Neural cell (in vitro differentiated cells): ENCODE results near the gene NFKBIL1. TPM values are rescaled to one million over a fixed set of nuclear protein-coding genes. Genes with fewer than 3 reads are reported as not detected.

Experiments used
- H2AFZ ChIP-seq: fragments of 200-600, 300-800 bp; sonication (generic), shearing (Covaris generic); 2 replicates; pipeline ENCODE4 v1.6.0; 2014; ENCODE audit warnings: low read depth, mild to moderate bottlenecking, antibody characterized with exemption, low read length, moderate library complexity
- H3F3A ChIP-seq: fragments of 200-600 bp; shearing (Covaris generic); 2 replicates; pipeline ENCODE4 v1.6.1; 2016; ENCODE audit warnings: mild to moderate bottlenecking, moderate library complexity, mixed read lengths, antibody characterized with exemption, low read length; ENCODE audit not compliant: insufficient read depth, poor library complexity, severe bottlenecking
- H3K27ac ChIP-seq: fragments of 200-600, 300-800 bp; sonication (generic), shearing (Covaris generic); 2 replicates; pipeline ENCODE4 v1.5.1; 2014; ENCODE audit warnings: mild to moderate bottlenecking, low read length, moderate library complexity
- H3K27me3 ChIP-seq: fragments of 300-800, 200-600 bp; sonication (generic), shearing (Covaris generic); 2 replicates; pipeline ENCODE4 v1.6.0; 2014; ENCODE audit warnings: mild to moderate bottlenecking, low read depth, low read length, moderate library complexity; ENCODE audit not compliant: insufficient read depth
- H3K36me3 ChIP-seq: fragments of 300-800, 200-600 bp; sonication (generic), shearing (Covaris generic); 2 replicates; pipeline ENCODE4 v1.5.1; 2014; ENCODE audit warnings: mild to moderate bottlenecking, antibody characterized with exemption, low read length, moderate library complexity; ENCODE audit not compliant: insufficient read depth
- H3K4me2 ChIP-seq: fragments of 300-800, 200-600 bp; sonication (generic), shearing (Covaris generic); 2 replicates; pipeline ENCODE4 v1.6.0; 2014; ENCODE audit warnings: mild to moderate bottlenecking, low read length
- H3K4me3 ChIP-seq: fragments of 300-800, 200-600 bp; sonication (generic), shearing (Covaris generic); 2 replicates; pipeline ENCODE4 v1.5.1; 2014; ENCODE audit warnings: mild to moderate bottlenecking, low read length, moderate library complexity
- H3K79me2 ChIP-seq: fragments of 200-600 bp; shearing (Covaris generic); replicated peaks from 2 replicates; pipeline ENCODE4 v1.6.0; 2014; ENCODE audit warnings: mild to moderate bottlenecking, low read length, moderate library complexity; ENCODE audit not compliant: insufficient read depth
- H3K9ac ChIP-seq: fragments of 300-800, 200-600 bp; sonication (generic), shearing (Covaris generic); 2 replicates; pipeline ENCODE4 v1.6.1; 2016; ENCODE audit warnings: mild to moderate bottlenecking, low read length, mixed read lengths
- H3K9me2 ChIP-seq: fragments of 200-600 bp; shearing (Covaris generic); 2 replicates; pipeline ENCODE4 v1.6.1; 2016; ENCODE audit warnings: mild to moderate bottlenecking, low read length, mixed read lengths; ENCODE audit not compliant: insufficient read depth
- H3K9me3 ChIP-seq: fragments of 200-600, 300-800 bp; sonication (generic), shearing (Covaris generic); 2 replicates; pipeline ENCODE4 v1.6.1; 2016; ENCODE audit warnings: mild to moderate bottlenecking, mixed run types, low read length, moderate library complexity, mixed read lengths
- H4K20me1 ChIP-seq: fragments of 200-600 bp; shearing (Covaris generic); 2 replicates; pipeline ENCODE4 v1.6.1; 2016; ENCODE audit warnings: mild to moderate bottlenecking, mixed run types; ENCODE audit not compliant: insufficient read depth
- EP300 ChIP-seq: fragments of 450-650 bp; conservative IDR thresholded peaks from 2 replicates; pipeline ENCODE4 v1.6.1; 2014; ENCODE audit warnings: antibody characterized with exemption, mild to moderate bottlenecking, moderate library complexity; ENCODE audit not compliant: poor library complexity, severe bottlenecking
- EZH2 ChIP-seq: fragments of 200-600, 300-800 bp; shearing (Covaris generic), sonication (generic); IDR thresholded peaks from 2 replicates; pipeline ENCODE4 v1.6.1; 2014; ENCODE audit warnings: antibody characterized with exemption, low read length, borderline replicate concordance, mild to moderate bottlenecking; ENCODE audit not compliant: insufficient read depth, poor library complexity, severe bottlenecking
- MXI1 ChIP-seq: fragments of 450-650 bp; conservative IDR thresholded peaks from 2 replicates; pipeline ENCODE4 v1.6.1; 2014; ENCODE audit warnings: antibody characterized with exemption, mild to moderate bottlenecking; ENCODE audit not compliant: poor library complexity, severe bottlenecking
- POLR2AphosphoS5 ChIP-seq: IDR thresholded peaks from 2 replicates; pipeline ENCODE4 v1.6.1; 2012
- RAD21 ChIP-seq: fragments of 450-650 bp; conservative IDR thresholded peaks from 2 replicates; pipeline ENCODE4 v1.6.1; 2014; ENCODE audit warnings: antibody characterized with exemption, mild to moderate bottlenecking, moderate library complexity
- REST ChIP-seq: IDR thresholded peaks from 2 replicates; pipeline ENCODE4 v1.6.1; 2012; ENCODE audit warnings: borderline replicate concordance
- SMC3 ChIP-seq: fragments of 450-650 bp; conservative IDR thresholded peaks from 2 replicates; pipeline ENCODE4 v1.6.1; 2014; ENCODE audit warnings: antibody characterized with exemption, mild to moderate bottlenecking, moderate library complexity; ENCODE audit not compliant: poor library complexity
- TAF1 ChIP-seq: IDR thresholded peaks from 2 replicates; pipeline ENCODE4 v1.6.1; 2012; ENCODE audit warnings: low read depth
- polyA plus RNA-seq: library from polyadenylated mRNA; depleted of rRNA; stranded (reverse); fragments of >200 nt; gene quantifications from 2 replicates; pipeline ENCODE4 v1.2.3, GENCODE V29; 2014
- TF ChIP-seq, protein P1 (sequence below): fragments of 450-650 bp; IDR thresholded peaks from 2 replicates; pipeline ENCODE4 v1.5.1; 2014; ENCODE audit warnings: antibody characterized with exemption, mild to moderate bottlenecking, moderate library complexity; ENCODE audit not compliant: poor library complexity, severe bottlenecking

NFKBIL1 gene
- polyA plus RNA-seq, 1 donor from 2014 or later, result 88.7 TPM

- peak overlapping the region; percentile 98 for H3K9ac ChIP-seq
- H4K20me1 ChIP-seq, result peaks cover 33% of the 10 kb centered on the region
- H3K9me3 ChIP-seq, result no peaks in the 10 kb centered on the region
- peak overlapping the region; percentile 86 for H3K4me3 ChIP-seq
- H3K9me2 ChIP-seq, result no peaks in the 10 kb centered on the region
- peak overlapping the region; percentile 42 for H2AFZ ChIP-seq
- no peaks in the 10 kb centered on the region for H3K36me3 ChIP-seq
- peak overlapping the region; percentile 96 for H3K27ac ChIP-seq
- TF ChIP-seq RAD21 (no peak), POLR2AphosphoS5 (peak; percentile 33), TAF1 (no peak), MXI1 (no peak)
- H3K27me3 ChIP-seq, result no peaks in the 10 kb centered on the region
- peaks cover 85% of the 10 kb centered on the region for H3K79me2 ChIP-seq
- peak overlapping the region; percentile 100 for H3K4me2 ChIP-seq
- H3F3A ChIP-seq, result no peaks in the 10 kb centered on the region
Observed at GRCh38 chr6:31541059-31541657, 6.2 kb upstream of the NFKBIL1 start.

- TF ChIP-seq EP300 (peak; percentile 75), EZH2 (no peak), TAF1 (peak; percentile 99), RAD21 (no peak), MXI1 (peak; percentile 86), SMC3 (peak; percentile 37), POLR2AphosphoS5 (peak; percentile 99), REST (peak; percentile 99)
- TF ChIP-seq, protein P1, sequence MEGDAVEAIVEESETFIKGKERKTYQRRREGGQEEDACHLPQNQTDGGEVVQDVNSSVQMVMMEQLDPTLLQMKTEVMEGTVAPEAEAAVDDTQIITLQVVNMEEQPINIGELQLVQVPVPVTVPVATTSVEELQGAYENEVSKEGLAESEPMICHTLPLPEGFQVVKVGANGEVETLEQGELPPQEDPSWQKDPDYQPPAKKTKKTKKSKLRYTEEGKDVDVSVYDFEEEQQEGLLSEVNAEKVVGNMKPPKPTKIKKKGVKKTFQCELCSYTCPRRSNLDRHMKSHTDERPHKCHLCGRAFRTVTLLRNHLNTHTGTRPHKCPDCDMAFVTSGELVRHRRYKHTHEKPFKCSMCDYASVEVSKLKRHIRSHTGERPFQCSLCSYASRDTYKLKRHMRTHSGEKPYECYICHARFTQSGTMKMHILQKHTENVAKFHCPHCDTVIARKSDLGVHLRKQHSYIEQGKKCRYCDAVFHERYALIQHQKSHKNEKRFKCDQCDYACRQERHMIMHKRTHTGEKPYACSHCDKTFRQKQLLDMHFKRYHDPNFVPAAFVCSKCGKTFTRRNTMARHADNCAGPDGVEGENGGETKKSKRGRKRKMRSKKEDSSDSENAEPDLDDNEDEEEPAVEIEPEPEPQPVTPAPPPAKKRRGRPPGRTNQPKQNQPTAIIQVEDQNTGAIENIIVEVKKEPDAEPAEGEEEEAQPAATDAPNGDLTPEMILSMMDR, result peak; percentile 14
- Histone ChIP-seq H3F3A (no peaks in the 10 kb centered on the region), H4K20me1 (peaks cover 25% of the 10 kb centered on the region), H3K4me3 (peak within 1 kb of the TSS; percentile 86), H2AFZ (peak within 1 kb of the TSS; percentile 66), H3K27me3 (no peaks in the 10 kb centered on the region), H3K9me3 (no peaks in the 10 kb centered on the region), H3K4me2 (peak within 1 kb of the TSS; percentile 100), H3K9ac (peak within 1 kb of the TSS; percentile 98), H3K36me3 (no peaks in the 10 kb centered on the region), H3K27ac (peak within 1 kb of the TSS; percentile 96), H3K9me2 (no peaks in the 10 kb centered on the region), H3K79me2 (peaks cover 80% of the 10 kb centered on the region)
Observed at GRCh38 chr6:31541658-31542521, 5.5 kb upstream of the NFKBIL1 start, which contains the start of gene DDX39B. DDX39B (minus strand) TSS chr6:31542003; CDS start chr6:31540532, 1,471 bp downstream.
